Hypothalamus (tissue), 51 donors: Measurements from ENCODE around the gene ATP12A.

Source experiments
- DNase-seq, 51 donors: peaks; one replicate each; lab custom pipeline; 2025; lab: John Stamatoyannopoulos, UW

The ATP12A gene

GRCh38 chr13:24680258-24680920, at the start of gene ATP12A:
Gene ATP12A (plus strand): TSS chr13:24680408. CDS start chr13:24680744, 336 bp downstream.
- DNase-seq, result no peak

GRCh38 chr13:24630851-24631620, 49.2 kb upstream of the ATP12A start:
- no peak for DNase-seq

GRCh38 chr13:24631922-24632321, 48.3 kb upstream of the ATP12A start:
- DNase-seq, result no peak

GRCh38 chr13:24632382-24633121, 47.7 kb upstream of the ATP12A start:
- DNase-seq, result no peak

- no peak for DNase-seq
Observed at GRCh38 chr13:24636776-24637175, 43.4 kb upstream of the ATP12A start.

- no peak for DNase-seq
Observed at GRCh38 chr13:24638096-24638495, 42.1 kb upstream of the ATP12A start.

- no peak for DNase-seq
Observed at GRCh38 chr13:24640752-24641151, 39.5 kb upstream of the ATP12A start.

- DNase-seq, result no peak
Observed at GRCh38 chr13:24642219-24642618, 38.0 kb upstream of the ATP12A start.

- DNase-seq, result no peak
Observed at GRCh38 chr13:24644036-24644435, 36.2 kb upstream of the ATP12A start.

- DNase-seq, result no peak
Observed at GRCh38 chr13:24648271-24648670, 31.9 kb upstream of the ATP12A start.

- no peak for DNase-seq
Observed at GRCh38 chr13:24648983-24649687, 31.1 kb upstream of the ATP12A start.

- DNase-seq, result no peak
Observed at GRCh38 chr13:24649688-24650043, 30.5 kb upstream of the ATP12A start.

- no peak for DNase-seq
Observed at GRCh38 chr13:24650161-24650560, 30.0 kb upstream of the ATP12A start.

GRCh38 chr13:24651718-24652345, 28.4 kb upstream of the ATP12A start:
- no peak for DNase-seq

- no peak for DNase-seq
Observed at GRCh38 chr13:24652359-24652758, 27.8 kb upstream of the ATP12A start.

- no peak for DNase-seq
Observed at GRCh38 chr13:24654741-24655140, 25.5 kb upstream of the ATP12A start.

GRCh38 chr13:24659239-24659638, 21.0 kb upstream of the ATP12A start:
- no peak for DNase-seq

GRCh38 chr13:24660023-24660741, 20.0 kb upstream of the ATP12A start:
- no peak for DNase-seq

- no peak for DNase-seq
Observed at GRCh38 chr13:24661713-24662112, 18.5 kb upstream of the ATP12A start.
